Measurements from ENCODE around the gene CSF2. TPM values are rescaled to one million over a fixed set of nuclear protein-coding genes. Genes with fewer than 3 reads are reported as not detected.

Gene CSF2
- total RNA-seq, 1 donor from 2014 or later: not detected

- Histone ChIP-seq H3K9me3 (replicated peaks) (no peaks in the 10 kb centered on the region), H3K27ac (replicated peaks) (no peak overlapping the region), H3K36me3 (no peaks in the 10 kb centered on the region), H3K4me1 (no peaks in the 10 kb centered on the region), H3K27me3 (ENCODE audit: low read depth) (no peaks in the 10 kb centered on the region), H3K4me3 (no peak overlapping the region)
- TF ChIP-seq CTCF (IDR thresholded peaks at IDR 0.05; ENCODE audit: borderline replicate concordance): no peak
- DNase-seq: no peak
- intact Hi-C loops (cut with micrococcal nuclease): no loop called here
These were observed 1.5 kb upstream of the CSF2 start for GRCh38 chr5:132072070-132072469.

- Histone ChIP-seq H3K27me3 (ENCODE audit: low read depth) (no peaks in the 10 kb centered on the region), H3K9me3 (replicated peaks) (no peaks in the 10 kb centered on the region), H3K4me1 (no peaks in the 10 kb centered on the region), H3K36me3 (no peaks in the 10 kb centered on the region), H3K4me3 (no peak overlapping the region), H3K27ac (replicated peaks) (no peak overlapping the region)
- DNase-seq: no peak
- intact Hi-C loops (cut with micrococcal nuclease): no loop called here
- no peak for TF ChIP-seq CTCF (IDR thresholded peaks at IDR 0.05; ENCODE audit: borderline replicate concordance)
These were observed 1.1 kb upstream of the CSF2 start for GRCh38 chr5:132072528-132072927.

GRCh38 chr5:132074091-132074771, 642 bp downstream of the CSF2 start:
- no peak for TF ChIP-seq CTCF (IDR thresholded peaks at IDR 0.05; ENCODE audit: borderline replicate concordance)
- DNase-seq: no peak
- intact Hi-C loops (cut with micrococcal nuclease): no loop called here
- no peaks in the 10 kb centered on the region for H3K4me1 ChIP-seq
- H3K4me3 ChIP-seq: no peak overlapping the region
- H3K27ac ChIP-seq (replicated peaks): no peak overlapping the region
- no peaks in the 10 kb centered on the region for H3K36me3 ChIP-seq
- no peaks in the 10 kb centered on the region for H3K9me3 ChIP-seq (replicated peaks)
- H3K27me3 ChIP-seq (ENCODE audit: low read depth): no peaks in the 10 kb centered on the region

GRCh38 chr5:132074772-132075718, 1.5 kb downstream of the CSF2 start:
- no peak for TF ChIP-seq CTCF (IDR thresholded peaks at IDR 0.05; ENCODE audit: borderline replicate concordance)
- Histone ChIP-seq H3K36me3 (no peaks in the 10 kb centered on the region), H3K4me1 (no peaks in the 10 kb centered on the region), H3K4me3 (no peak overlapping the region), H3K27me3 (ENCODE audit: low read depth) (no peaks in the 10 kb centered on the region), H3K9me3 (replicated peaks) (no peaks in the 10 kb centered on the region), H3K27ac (replicated peaks) (no peak overlapping the region)
- intact Hi-C loops (cut with micrococcal nuclease): no loop called here
- DNase-seq: no peak

GRCh38 chr5:132075719-132076077, 2.1 kb downstream of the CSF2 start:
- Histone ChIP-seq H3K9me3 (replicated peaks) (no peaks in the 10 kb centered on the region), H3K27ac (replicated peaks) (no peak overlapping the region), H3K4me3 (no peak overlapping the region), H3K36me3 (no peaks in the 10 kb centered on the region), H3K4me1 (no peaks in the 10 kb centered on the region), H3K27me3 (ENCODE audit: low read depth) (no peaks in the 10 kb centered on the region)
- intact Hi-C loops (cut with micrococcal nuclease): no loop called here
- TF ChIP-seq CTCF (IDR thresholded peaks at IDR 0.05; ENCODE audit: borderline replicate concordance): no peak
- DNase-seq: no peak
